HG03097 (cell line): ENCODE measurements around the gene ATP1A2.
"Not testable (repeated sequence)": the region's sequence is repeated elsewhere in the genome, so short reads cannot be mapped to it uniquely, and the experiment has no call there.

Source experiments
- ATAC-seq: cut with Tn5 transposase; IDR thresholded peaks from one replicate; pipeline ENCODE4 v1.9.1; 2021; ENCODE audit not compliant: unreplicated experiment, low FRiP score

The ATP1A2 gene

DNA sequence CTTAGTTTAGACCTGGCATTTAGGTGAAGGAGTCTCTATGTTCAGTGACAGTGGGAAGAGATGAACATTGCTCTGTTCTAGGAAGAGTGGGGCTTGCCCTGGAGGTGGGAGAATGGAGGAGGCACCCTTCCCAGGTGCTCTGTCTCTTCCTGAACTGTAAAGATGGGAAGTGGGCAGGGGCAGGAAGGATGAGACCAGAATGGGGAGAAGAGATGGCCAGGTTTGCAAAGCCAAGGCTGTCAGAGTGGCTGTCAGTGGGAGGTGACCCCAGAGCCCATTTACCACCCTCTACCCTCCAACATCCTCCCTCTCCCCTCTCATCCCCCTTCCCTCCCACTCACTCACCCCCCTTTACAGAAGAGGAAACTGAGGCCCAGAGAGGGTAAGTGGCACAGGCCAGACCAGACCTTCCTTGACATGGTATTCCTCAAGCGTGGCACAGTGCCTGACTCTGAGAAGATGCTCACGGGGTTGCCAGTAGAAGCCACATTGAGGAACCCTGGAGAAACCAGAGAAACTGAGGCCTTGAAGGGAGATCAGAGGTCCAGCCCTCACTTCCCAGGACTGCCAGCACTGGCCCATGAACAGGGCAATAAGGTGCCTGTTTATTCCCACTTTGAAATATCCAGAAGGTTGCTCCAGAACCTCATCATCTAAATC lies 15.7 kb upstream of the ATP1A2 start:
- no peak for ATAC-seq

DNA sequence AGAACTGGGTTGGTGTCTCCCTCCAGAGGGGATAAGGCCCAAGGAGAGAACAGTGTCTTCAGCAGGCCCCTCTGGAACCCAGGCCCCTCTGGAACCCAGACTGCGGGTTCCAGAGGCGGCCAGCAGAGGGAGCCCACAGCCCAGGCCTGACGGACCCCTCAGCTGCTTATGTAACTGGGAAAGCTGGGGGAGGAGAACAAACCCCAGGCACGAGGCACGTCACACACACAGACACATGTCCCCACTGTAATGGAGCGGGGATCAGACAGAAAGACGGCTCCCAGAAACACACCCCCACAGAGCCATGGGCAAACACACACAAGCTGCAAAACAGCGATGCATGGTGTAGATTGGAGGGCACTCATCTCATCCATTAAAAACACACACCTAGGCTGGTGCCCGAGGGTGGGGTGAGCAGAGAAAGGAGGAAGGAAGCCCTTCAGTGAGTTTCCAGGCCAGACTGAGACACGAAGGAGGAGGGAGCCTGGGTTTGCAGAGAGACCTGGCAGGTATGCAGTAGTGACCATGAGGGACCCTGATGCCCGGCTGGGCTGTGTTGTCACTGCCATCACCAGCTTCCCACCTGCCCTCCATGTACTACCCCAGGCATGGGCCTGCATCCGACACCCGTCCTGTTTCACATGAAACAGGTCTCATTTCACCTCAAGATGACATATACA lies 14.4 kb upstream of the ATP1A2 start:
- ATAC-seq: no peak

- ATAC-seq: no peak
Observed at GRCh38 chr1:160101717-160102522, 13.6 kb upstream of the ATP1A2 start.

- ATAC-seq: no peak
Observed at GRCh38 chr1:160103658-160104408, 11.7 kb upstream of the ATP1A2 start.

DNA sequence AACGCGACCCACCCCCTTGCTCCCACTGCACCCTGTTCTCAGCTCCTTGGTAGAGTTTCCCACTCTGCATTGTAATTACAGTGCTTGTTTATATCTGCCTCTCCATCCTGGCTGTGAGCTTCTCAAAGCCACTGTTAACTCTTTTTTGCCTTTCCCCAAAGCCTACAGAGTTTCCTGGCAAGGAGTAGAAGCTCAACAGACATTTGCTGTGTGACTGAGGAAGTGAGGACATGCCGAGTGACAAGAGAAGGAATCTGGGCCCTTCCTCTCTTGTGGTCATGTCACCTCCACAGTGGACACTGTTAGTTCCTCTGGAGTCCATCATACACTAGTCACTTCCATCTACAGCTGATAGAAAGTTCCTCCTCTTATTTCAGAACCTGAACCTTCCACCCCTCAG lies 11.1 kb upstream of the ATP1A2 start:
- ATAC-seq: no peak

DNA sequence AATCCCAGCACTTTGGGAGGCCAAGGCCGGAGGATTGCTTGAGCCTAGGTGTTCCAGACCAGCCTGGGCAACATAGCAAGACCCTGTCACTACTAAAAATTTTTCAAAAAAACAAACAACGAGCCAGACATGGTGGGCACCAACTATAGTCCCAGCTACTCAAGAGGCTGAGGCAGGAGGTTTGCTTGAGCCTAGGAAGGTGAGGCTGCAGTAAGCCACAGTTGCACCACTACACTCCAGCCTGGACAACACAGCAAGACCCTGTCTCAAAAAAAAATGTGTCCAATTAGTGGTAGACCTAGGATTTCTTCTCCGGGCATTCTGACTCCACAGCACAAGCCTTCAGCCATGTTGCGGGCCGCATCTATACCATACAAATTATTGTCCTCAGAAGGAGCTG lies 10.4 kb upstream of the ATP1A2 start:
- no peak for ATAC-seq

- ATAC-seq: no peak
Observed at GRCh38 chr1:160107512-160107911, 8.0 kb upstream of the ATP1A2 start.

GRCh38 chr1:160108888-160109662 lies 6.5 kb upstream of the ATP1A2 start:
- no peak for ATAC-seq

GRCh38 chr1:160109686-160110085 lies 5.9 kb upstream of the ATP1A2 start:
- no peak for ATAC-seq

- ATAC-seq: not testable (repeated sequence)
Observed at GRCh38 chr1:160111462-160111861, 4.1 kb upstream of the ATP1A2 start.

DNA sequence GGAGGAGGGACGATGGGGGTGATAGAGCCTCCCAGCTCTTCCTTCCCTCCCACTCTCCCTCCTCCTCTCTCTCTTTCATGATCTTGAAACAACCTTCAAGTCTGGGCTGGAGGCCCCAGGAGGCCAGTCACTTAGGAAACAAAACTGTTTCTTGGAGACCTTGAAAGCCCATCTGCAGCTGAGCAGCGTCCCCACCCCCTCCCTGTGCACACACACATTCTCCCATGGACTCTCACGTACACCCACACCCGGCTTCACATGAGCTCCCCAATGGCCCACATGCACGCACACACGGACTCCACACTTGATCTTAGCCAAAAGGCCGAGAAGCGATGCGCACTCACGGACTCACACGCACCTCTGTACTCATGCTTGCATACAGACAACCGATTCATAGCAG lies 3.2 kb upstream of the ATP1A2 start:
- ATAC-seq: no peak

GRCh38 chr1:160113407-160113806 lies 2.2 kb upstream of the ATP1A2 start:
- no peak for ATAC-seq

GRCh38 chr1:160114085-160114484 lies 1.5 kb upstream of the ATP1A2 start:
- no peak for ATAC-seq

- no peak for ATAC-seq
Observed at GRCh38 chr1:160116283-160117147, 956 bp downstream of the ATP1A2 start.

- no peak for ATAC-seq
Observed at GRCh38 chr1:160117300-160117699, 1.7 kb downstream of the ATP1A2 start.

- no peak for ATAC-seq
Observed at GRCh38 chr1:160117709-160118183, 2.2 kb downstream of the ATP1A2 start.

DNA sequence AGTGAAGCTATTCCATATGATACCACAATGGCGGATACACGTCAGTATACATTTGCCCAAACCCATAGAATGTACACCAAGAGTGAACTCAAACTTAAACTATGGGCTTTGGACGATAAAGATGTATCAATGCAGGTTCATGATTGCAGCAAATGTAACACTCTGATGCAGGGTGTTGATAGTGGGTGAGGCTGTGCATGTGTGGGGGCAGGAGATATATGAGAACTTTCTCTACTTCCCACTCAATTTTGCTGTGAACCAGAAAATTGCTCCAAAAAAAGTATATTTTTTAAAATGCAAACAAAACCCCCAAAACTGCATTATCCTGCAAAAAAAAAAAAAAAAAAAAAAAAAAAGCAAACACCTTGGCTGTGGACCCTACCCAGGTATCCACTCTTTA lies 3.4 kb downstream of the ATP1A2 start:
- no peak for ATAC-seq

DNA sequence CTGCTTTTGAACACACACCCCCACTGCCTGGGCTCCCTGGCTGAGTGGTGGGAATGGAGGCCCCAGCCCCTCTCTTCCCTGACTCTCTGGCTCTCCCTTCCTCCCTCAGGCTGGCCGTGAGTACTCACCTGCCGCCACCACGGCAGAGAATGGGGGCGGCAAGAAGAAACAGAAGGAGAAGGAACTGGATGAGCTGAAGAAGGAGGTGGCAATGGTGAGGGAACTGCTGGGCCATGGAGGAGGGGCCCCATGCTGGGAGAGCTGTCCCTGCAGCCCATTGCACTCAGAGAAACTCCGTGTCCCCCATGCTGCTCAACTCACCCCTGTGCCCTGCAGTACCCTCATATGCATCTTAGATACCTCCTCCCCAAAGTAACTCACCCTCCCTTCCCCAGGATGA lies 5.2 kb downstream of the ATP1A2 start:
- no peak for ATAC-seq

- ATAC-seq: no peak
Observed at GRCh38 chr1:160121388-160121787, 5.8 kb downstream of the ATP1A2 start.
